A673 (cell line): ENCODE data around the gene CLDN24.

ENCODE experiments used
- EZH2 ChIP-seq: fragments of 200-600 bp; sonication (generic); IDR thresholded peaks from 2 replicates; pipeline ENCODE4 v1.6.1; 2017; ENCODE audit warnings: borderline replicate concordance, low read depth, mild to moderate bottlenecking, mixed read lengths, antibody characterized with exemption, low read length; ENCODE audit not compliant: poor library complexity, severe bottlenecking
- TF ChIP-seq, protein P1 (sequence below): fragments of 300-800, 200-600 bp; sonication (generic); conservative IDR thresholded peaks from 2 replicates; pipeline ENCODE4 v1.5.1; 2017; ENCODE audit warnings: low read depth, mild to moderate bottlenecking, antibody characterized with exemption, low read length, moderate library complexity, mixed read lengths

DNA sequence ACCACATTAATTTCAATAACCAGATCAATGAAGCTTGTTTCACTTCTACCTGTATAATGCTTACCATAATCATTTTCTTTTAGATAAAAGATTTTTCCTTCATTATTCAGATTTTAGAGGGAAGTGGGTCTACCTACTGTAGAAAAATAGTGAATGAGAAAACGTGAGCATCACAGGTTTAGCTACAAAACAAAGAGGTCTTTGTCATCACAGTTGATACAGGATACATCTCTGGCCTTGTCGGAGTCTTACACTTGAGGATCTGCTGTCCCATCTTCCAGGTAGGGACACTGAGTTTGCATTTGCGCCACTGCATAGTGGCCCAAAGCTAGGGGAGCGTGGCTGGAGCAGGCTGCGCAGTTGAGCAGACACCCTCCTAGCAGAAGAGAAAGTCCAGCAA lies 710 bp downstream of the CLDN24 start:
- TF ChIP-seq, protein P1, sequence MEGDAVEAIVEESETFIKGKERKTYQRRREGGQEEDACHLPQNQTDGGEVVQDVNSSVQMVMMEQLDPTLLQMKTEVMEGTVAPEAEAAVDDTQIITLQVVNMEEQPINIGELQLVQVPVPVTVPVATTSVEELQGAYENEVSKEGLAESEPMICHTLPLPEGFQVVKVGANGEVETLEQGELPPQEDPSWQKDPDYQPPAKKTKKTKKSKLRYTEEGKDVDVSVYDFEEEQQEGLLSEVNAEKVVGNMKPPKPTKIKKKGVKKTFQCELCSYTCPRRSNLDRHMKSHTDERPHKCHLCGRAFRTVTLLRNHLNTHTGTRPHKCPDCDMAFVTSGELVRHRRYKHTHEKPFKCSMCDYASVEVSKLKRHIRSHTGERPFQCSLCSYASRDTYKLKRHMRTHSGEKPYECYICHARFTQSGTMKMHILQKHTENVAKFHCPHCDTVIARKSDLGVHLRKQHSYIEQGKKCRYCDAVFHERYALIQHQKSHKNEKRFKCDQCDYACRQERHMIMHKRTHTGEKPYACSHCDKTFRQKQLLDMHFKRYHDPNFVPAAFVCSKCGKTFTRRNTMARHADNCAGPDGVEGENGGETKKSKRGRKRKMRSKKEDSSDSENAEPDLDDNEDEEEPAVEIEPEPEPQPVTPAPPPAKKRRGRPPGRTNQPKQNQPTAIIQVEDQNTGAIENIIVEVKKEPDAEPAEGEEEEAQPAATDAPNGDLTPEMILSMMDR: no peak
- TF ChIP-seq EZH2: no peak
